HepG2 (cell line): Measurements from ENCODE around the gene RHBDF2. TPM values are rescaled to one million over a fixed set of nuclear protein-coding genes. Genes with fewer than 3 reads are reported as not detected.

Source experiments
- GATAD2A ChIP-seq: IDR thresholded peaks from 2 replicates; pipeline ENCODE4 v1.6.1; 2016
- ISX ChIP-seq: sonication (generic); formaldehyde crosslinking; conservative IDR thresholded peaks from 2 replicates; pipeline ENCODE4 v1.5.0; 2020; ENCODE audit warnings: missing genetic modification reagents
- NFATC3 ChIP-seq: sonication (generic); formaldehyde crosslinking; IDR thresholded peaks from 2 replicates; pipeline ENCODE4 v1.5.1; 2020; ENCODE audit warnings: mild to moderate bottlenecking, missing genetic modification reagents
- NFKBIZ ChIP-seq: IDR thresholded peaks from 2 replicates; pipeline ENCODE4 v1.6.1; 2018; ENCODE audit warnings: missing genetic modification reagents, missing compliant biosample characterization
- SNAI1 ChIP-seq: sonication (generic); formaldehyde crosslinking; IDR thresholded peaks from 2 replicates; pipeline ENCODE4 v1.5.0; 2020; ENCODE audit warnings: mild to moderate bottlenecking, missing genetic modification reagents, borderline replicate concordance
- ZNF354B ChIP-seq: sonication (generic); formaldehyde crosslinking; IDR thresholded peaks from 2 replicates; pipeline ENCODE4 v1.8.0; 2022; ENCODE audit warnings: mild to moderate bottlenecking, missing genetic modification reagents
- ZNF430 ChIP-seq: sonication (generic); formaldehyde crosslinking; IDR thresholded peaks from 2 replicates; pipeline ENCODE4 v1.9.0; 2021; ENCODE audit warnings: mild to moderate bottlenecking, missing genetic modification reagents
- ZNF431 ChIP-seq: sonication (generic); formaldehyde crosslinking; IDR thresholded peaks from 2 replicates; pipeline ENCODE4 v1.9.0; 2022; ENCODE audit warnings: missing genetic modification reagents, low read depth, mild to moderate bottlenecking, borderline replicate concordance
- ZNF724P ChIP-seq: sonication (generic); formaldehyde crosslinking; IDR thresholded peaks from 2 replicates; pipeline ENCODE4 v1.8.0; 2022; ENCODE audit warnings: missing genetic modification reagents, borderline replicate concordance
- polyA plus RNA-seq, 8 experiments: library from polyadenylated mRNA; depleted of rRNA in 3 of 8; stranded (reverse) in 7 of 8; unstranded in 1 of 8; fragments of >200 nt; fragmentation: Illumina TruSeq in 4 of 8; extraction: Trizol in 4 of 8; gene quantifications; 2 replicates each; pipeline versions ENCODE4 v1.2.1 to v1.2.3, GENCODE V29; 2011 to 2016; ENCODE audit warnings: low read depth in 4 of 8, missing spikeins in 1 of 8, mixed read lengths in 1 of 8; ENCODE audit not compliant: insufficient read depth in 1 of 8
- total RNA-seq, 5 experiments: library from RNA; depleted of rRNA; stranded (reverse); fragments of >200 nt; fragmentation: Illumina TruSeq; extraction: Trizol; gene quantifications; 2 replicates each; pipeline ENCODE4 v1.2.3, GENCODE V29; 2016; ENCODE audit warnings: low read depth in 1 of 5
- TF ChIP-seq, protein P1 (sequence below): sonication (generic); formaldehyde crosslinking; IDR thresholded peaks from 2 replicates; pipeline ENCODE4 v1.5.0; 2020; ENCODE audit warnings: mild to moderate bottlenecking, missing genetic modification reagents, borderline replicate concordance
- TF ChIP-seq, protein P2 (sequence below): sonication (generic); formaldehyde crosslinking; IDR thresholded peaks from 2 replicates; pipeline ENCODE4 v1.5.0; 2020; ENCODE audit warnings: missing genetic modification reagents
- TF ChIP-seq, protein P3 (sequence below): sonication (generic); formaldehyde crosslinking; IDR thresholded peaks from 2 replicates; pipeline ENCODE4 v1.8.1; 2023; ENCODE audit warnings: mild to moderate bottlenecking, missing genetic modification reagents, borderline replicate concordance
- TF ChIP-seq, protein P4 (sequence below): sonication (generic); formaldehyde crosslinking; IDR thresholded peaks from 2 replicates; pipeline ENCODE4 v1.5.1; 2020; ENCODE audit warnings: mild to moderate bottlenecking, missing genetic modification reagents, moderate library complexity
- TF ChIP-seq, protein P5 (sequence below): sonication (generic); formaldehyde crosslinking; IDR thresholded peaks from 2 replicates; pipeline ENCODE4 v1.5.0; 2020; ENCODE audit warnings: mild to moderate bottlenecking, missing genetic modification reagents
- TF ChIP-seq, protein P6 (sequence below): sonication (generic); formaldehyde crosslinking; IDR thresholded peaks from 2 replicates; pipeline ENCODE4 v1.8.0; 2022; ENCODE audit warnings: missing genetic modification reagents, mild to moderate bottlenecking, borderline replicate concordance
- TF ChIP-seq, protein P7 (sequence below): IDR thresholded peaks from 2 replicates; pipeline ENCODE4 v1.6.1; 2016; ENCODE audit warnings: mild to moderate bottlenecking, missing biosample characterization, missing genetic modification reagents

RHBDF2 gene
- total and polyA plus RNA-seq, 2 of the 13 experiments (the other 11 are each of a cell fraction or from before 2014, with no cell fraction given), result 7.8 to 24.2 TPM

DNA sequence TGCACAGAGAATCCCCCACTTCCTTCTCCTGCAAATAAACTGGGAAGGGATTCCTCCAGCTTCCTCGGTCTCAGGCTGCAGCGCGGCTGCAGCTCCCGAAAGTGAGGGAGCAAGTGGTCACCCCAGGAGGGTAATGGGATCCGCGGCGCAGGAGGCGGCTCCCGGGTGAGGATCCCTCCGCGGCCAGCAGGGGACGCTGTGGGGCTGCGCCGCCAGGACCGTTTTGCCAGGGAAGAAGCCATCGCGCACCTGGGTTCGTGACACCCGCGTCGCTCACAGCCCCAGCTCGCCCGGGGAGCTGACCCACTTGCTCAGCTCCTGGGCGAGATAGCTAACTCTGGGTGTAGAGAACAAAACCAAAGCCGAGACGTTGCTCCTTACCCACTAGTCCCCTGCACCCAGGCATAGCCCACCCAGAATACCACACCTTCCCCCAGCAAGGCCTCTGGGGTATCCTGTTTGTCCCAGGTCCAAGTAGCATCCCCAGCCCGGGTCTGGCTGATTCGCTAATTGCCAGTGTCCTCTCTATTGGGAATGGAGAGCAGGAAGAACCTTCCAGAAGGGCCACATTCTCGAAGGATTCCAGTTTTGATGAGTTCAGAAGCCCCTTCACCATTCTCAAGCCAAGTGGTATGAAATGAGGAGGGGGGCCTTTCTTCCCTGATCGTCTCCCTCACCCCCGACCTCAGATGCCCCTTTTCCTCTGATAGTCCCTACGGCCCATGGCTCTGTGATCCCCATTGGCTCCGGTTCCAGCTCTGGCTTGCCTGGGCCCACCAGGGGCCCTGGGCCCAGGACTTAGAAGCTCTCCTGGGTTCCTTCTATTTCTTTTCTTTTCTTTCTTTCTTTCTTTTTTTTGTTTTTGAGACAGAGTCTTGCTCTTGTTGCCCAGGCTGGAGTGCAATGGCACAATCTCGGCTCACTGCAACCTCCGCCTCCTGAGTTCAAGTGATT is 22.1 kb upstream of the RHBDF2 start (continued):
- peak; percentile 84 for TF ChIP-seq GATAD2A (CRISPR knock-in tag)
- TF ChIP-seq, protein P1, sequence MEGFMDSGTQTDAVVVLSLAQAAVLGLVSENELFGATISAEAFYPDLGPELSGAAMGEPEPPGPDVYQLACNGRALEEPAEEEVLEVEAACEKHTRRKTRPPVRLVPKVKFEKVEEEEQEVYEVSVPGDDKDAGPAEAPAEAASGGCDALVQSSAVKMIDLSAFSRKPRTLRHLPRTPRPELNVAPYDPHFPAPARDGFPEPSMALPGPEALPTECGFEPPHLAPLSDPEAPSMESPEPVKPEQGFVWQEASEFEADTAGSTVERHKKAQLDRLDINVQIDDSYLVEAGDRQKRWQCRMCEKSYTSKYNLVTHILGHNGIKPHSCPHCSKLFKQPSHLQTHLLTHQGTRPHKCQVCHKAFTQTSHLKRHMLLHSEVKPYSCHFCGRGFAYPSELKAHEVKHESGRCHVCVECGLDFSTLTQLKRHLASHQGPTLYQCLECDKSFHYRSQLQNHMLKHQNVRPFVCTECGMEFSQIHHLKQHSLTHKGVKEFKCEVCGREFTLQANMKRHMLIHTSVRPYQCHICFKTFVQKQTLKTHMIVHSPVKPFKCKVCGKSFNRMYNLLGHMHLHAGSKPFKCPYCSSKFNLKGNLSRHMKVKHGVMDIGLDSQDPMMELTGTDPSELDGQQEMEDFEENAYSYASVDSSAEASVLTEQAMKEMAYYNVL, result no peak; the same call in 1 of the 2 replicates
- TF ChIP-seq, protein P2, sequence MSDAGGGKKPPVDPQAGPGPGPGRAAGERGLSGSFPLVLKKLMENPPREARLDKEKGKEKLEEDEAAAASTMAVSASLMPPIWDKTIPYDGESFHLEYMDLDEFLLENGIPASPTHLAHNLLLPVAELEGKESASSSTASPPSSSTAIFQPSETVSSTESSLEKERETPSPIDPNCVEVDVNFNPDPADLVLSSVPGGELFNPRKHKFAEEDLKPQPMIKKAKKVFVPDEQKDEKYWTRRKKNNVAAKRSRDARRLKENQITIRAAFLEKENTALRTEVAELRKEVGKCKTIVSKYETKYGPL (CRISPR knock-in tag), result no peak
- TF ChIP-seq ZNF431 (CRISPR knock-in tag), result no peak
- TF ChIP-seq, protein P3, sequence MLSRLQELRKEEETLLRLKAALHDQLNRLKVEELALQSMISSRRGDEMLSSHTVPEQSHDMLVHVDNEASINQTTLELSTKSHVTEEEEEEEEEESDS (CRISPR knock-in tag), result no peak
- TF ChIP-seq, protein P4, sequence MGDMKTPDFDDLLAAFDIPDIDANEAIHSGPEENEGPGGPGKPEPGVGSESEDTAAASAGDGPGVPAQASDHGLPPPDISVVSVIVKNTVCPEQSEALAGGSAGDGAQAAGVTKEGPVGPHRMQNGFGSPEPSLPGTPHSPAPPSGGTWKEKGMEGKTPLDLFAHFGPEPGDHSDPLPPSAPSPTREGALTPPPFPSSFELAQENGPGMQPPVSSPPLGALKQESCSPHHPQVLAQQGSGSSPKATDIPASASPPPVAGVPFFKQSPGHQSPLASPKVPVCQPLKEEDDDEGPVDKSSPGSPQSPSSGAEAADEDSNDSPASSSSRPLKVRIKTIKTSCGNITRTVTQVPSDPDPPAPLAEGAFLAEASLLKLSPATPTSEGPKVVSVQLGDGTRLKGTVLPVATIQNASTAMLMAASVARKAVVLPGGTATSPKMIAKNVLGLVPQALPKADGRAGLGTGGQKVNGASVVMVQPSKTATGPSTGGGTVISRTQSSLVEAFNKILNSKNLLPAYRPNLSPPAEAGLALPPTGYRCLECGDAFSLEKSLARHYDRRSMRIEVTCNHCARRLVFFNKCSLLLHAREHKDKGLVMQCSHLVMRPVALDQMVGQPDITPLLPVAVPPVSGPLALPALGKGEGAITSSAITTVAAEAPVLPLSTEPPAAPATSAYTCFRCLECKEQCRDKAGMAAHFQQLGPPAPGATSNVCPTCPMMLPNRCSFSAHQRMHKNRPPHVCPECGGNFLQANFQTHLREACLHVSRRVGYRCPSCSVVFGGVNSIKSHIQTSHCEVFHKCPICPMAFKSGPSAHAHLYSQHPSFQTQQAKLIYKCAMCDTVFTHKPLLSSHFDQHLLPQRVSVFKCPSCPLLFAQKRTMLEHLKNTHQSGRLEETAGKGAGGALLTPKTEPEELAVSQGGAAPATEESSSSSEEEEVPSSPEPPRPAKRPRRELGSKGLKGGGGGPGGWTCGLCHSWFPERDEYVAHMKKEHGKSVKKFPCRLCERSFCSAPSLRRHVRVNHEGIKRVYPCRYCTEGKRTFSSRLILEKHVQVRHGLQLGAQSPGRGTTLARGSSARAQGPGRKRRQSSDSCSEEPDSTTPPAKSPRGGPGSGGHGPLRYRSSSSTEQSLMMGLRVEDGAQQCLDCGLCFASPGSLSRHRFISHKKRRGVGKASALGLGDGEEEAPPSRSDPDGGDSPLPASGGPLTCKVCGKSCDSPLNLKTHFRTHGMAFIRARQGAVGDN (CRISPR knock-in tag), result peak; percentile 91
- 0 out of 2 replicates have a peak, but pooled peaks have one; percentile 25 for TF ChIP-seq NFATC3 (CRISPR knock-in tag)
- TF ChIP-seq, protein P5, sequence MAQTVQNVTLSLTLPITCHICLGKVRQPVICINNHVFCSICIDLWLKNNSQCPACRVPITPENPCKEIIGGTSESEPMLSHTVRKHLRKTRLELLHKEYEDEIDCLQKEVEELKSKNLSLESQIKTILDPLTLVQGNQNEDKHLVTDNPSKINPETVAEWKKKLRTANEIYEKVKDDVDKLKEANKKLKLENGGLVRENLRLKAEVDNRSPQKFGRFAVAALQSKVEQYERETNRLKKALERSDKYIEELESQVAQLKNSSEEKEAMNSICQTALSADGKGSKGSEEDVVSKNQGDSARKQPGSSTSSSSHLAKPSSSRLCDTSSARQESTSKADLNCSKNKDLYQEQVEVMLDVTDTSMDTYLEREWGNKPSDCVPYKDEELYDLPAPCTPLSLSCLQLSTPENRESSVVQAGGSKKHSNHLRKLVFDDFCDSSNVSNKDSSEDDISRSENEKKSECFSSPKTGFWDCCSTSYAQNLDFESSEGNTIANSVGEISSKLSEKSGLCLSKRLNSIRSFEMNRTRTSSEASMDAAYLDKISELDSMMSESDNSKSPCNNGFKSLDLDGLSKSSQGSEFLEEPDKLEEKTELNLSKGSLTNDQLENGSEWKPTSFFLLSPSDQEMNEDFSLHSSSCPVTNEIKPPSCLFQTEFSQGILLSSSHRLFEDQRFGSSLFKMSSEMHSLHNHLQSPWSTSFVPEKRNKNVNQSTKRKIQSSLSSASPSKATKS (CRISPR knock-in tag), result no peak
- no peak for TF ChIP-seq ZNF354B (CRISPR knock-in tag)
- no peak for TF ChIP-seq SNAI1 (CRISPR knock-in tag)
- TF ChIP-seq, protein P6, sequence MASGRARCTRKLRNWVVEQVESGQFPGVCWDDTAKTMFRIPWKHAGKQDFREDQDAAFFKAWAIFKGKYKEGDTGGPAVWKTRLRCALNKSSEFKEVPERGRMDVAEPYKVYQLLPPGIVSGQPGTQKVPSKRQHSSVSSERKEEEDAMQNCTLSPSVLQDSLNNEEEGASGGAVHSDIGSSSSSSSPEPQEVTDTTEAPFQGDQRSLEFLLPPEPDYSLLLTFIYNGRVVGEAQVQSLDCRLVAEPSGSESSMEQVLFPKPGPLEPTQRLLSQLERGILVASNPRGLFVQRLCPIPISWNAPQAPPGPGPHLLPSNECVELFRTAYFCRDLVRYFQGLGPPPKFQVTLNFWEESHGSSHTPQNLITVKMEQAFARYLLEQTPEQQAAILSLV (CRISPR knock-in tag), result peak; percentile 66; the same call in 1 of the 2 replicates
- TF ChIP-seq NFKBIZ (CRISPR knock-in tag), result peak; percentile 89
- TF ChIP-seq ZNF724P (CRISPR knock-in tag), result 0 out of 2 replicates have a peak, but pooled peaks have one; percentile 45
- no peak for TF ChIP-seq ISX (CRISPR knock-in tag)
- TF ChIP-seq, protein P7, sequence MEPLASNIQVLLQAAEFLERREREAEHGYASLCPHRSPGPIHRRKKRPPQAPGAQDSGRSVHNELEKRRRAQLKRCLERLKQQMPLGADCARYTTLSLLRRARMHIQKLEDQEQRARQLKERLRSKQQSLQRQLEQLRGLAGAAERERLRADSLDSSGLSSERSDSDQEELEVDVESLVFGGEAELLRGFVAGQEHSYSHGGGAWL (CRISPR knock-in tag), result no peak; the same call in 1 of the 2 replicates
- TF ChIP-seq ZNF430 (CRISPR knock-in tag), result no peak
